Fibroblast of lung (primary cell): ENCODE results near the gene TFE3. TPM values are rescaled to one million over a fixed set of nuclear protein-coding genes. Genes with fewer than 3 reads are reported as not detected.

Experiments
- DNase-seq, 2 donors: peaks; one replicate each; pipeline versions ENCODE4 v3.0.0 to v3.0.0-alpha.2; 2010; ENCODE audit warnings: low read depth in 2 of 2
- H2AFZ ChIP-seq: 2 replicates; pipeline ENCODE4 v1.5.1; 2012; ENCODE audit warnings: low read length, control low read depth, inconsistent platforms
- H3K27ac ChIP-seq: 2 replicates; pipeline ENCODE4 v1.5.1; 2011; ENCODE audit warnings: low read length, control low read depth; ENCODE audit not compliant: insufficient read depth
- H3K27me3 ChIP-seq: 2 replicates; pipeline ENCODE4 v1.5.1; 2011; ENCODE audit warnings: mild to moderate bottlenecking, low read length; ENCODE audit not compliant: control insufficient read depth, insufficient read depth
- H3K36me3 ChIP-seq: 2 replicates; pipeline ENCODE4 v1.5.1; 2011; ENCODE audit warnings: low read length; ENCODE audit not compliant: control insufficient read depth, insufficient read depth
- H3K4me1 ChIP-seq: 2 replicates; pipeline ENCODE4 v1.5.1; 2011; ENCODE audit warnings: low read length; ENCODE audit not compliant: control insufficient read depth, insufficient read depth; ENCODE audit errors: extremely low read depth
- H3K4me2 ChIP-seq: 2 replicates; pipeline ENCODE4 v1.5.1; 2011; ENCODE audit warnings: low read length, control low read depth; ENCODE audit not compliant: insufficient read depth; ENCODE audit errors: extremely low read depth
- H3K4me3 ChIP-seq, 4 experiments: fragments of 200-600 bp in 1 of 4; sonication (generic) in 1 of 4; replicated peaks in 1 of 4; 2 replicates each; pipeline ENCODE4 v1.5.1; 2011 to 2016; ENCODE audit warnings: low read length in 4 of 4, low read depth in 3 of 4, mild to moderate bottlenecking in 3 of 4, control low read depth in 2 of 4, inconsistent platforms in 1 of 4, mixed read lengths in 1 of 4; ENCODE audit not compliant: insufficient read depth in 1 of 4; ENCODE audit errors: control extremely low read depth in 1 of 4
- H3K79me2 ChIP-seq: 2 replicates; pipeline ENCODE4 v1.5.1; 2012; ENCODE audit warnings: mild to moderate bottlenecking, low read length, inconsistent platforms; ENCODE audit not compliant: control insufficient read depth, insufficient read depth
- H3K9ac ChIP-seq: 2 replicates; pipeline ENCODE4 v1.5.1; 2011; ENCODE audit warnings: mild to moderate bottlenecking, low read length, control low read depth; ENCODE audit not compliant: insufficient read depth
- H3K9me3 ChIP-seq: 2 replicates; pipeline ENCODE4 v1.5.1; 2012; ENCODE audit warnings: low read depth, low read length; ENCODE audit not compliant: control insufficient read depth, insufficient read depth
- H4K20me1 ChIP-seq: 2 replicates; pipeline ENCODE4 v1.5.1; 2011; ENCODE audit warnings: low read length; ENCODE audit not compliant: control insufficient read depth, insufficient read depth; ENCODE audit errors: extremely low read depth
- CTCF ChIP-seq, 2 donors: IDR thresholded peaks in 1 of 2; conservative IDR thresholded peaks in 1 of 2; 1 replicate in 1 of 2; 2 replicates in 1 of 2; pipeline ENCODE4 v1.5.1; 2011 to 2012; ENCODE audit warnings: low read length in 2 of 2, control low read depth in 1 of 2, inconsistent platforms in 1 of 2, low read depth in 1 of 2, mild to moderate bottlenecking in 1 of 2
- EZH2 ChIP-seq: IDR thresholded peaks from 2 replicates; pipeline ENCODE4 v1.5.1; 2012; ENCODE audit warnings: low read length, control low read depth, mild to moderate bottlenecking; ENCODE audit errors: missing control alignments
- polyA plus RNA-seq, 2 donors: library from polyadenylated mRNA; depleted of rRNA in 1 of 2; stranded (reverse) in 1 of 2; unstranded in 1 of 2; fragments of >200 nt; gene quantifications; 2 replicates each; pipeline ENCODE4 v1.2.1, GENCODE V29; 2011 to 2012; ENCODE audit warnings: missing spikeins in 1 of 2
- total RNA-seq: library from RNA; depleted of rRNA; stranded (reverse); fragments of >200 nt; gene quantifications from 2 replicates; pipeline ENCODE4 v1.2.1, GENCODE V29; 2014

TFE3 gene
- total and polyA plus RNA-seq, 2 donors (not counting 1 experiment from before 2014, with no cell fraction given): 18.9 to 36.8 TPM

GRCh38 chrX:49059201-49059600, 16.0 kb upstream of the TFE3 start:
- H2AFZ ChIP-seq: no peak overlapping the region
- TF ChIP-seq CTCF (conservative IDR thresholded peaks at IDR 0.05 in 1 of 2, IDR thresholded peaks at IDR 0.05 in 1 of 2; ENCODE audit: low read depth in 1 of 2, low read length in 2 of 2) (no peak), EZH2 (no peak)
- no peak for DNase-seq
- H3K27ac ChIP-seq: no peak overlapping the region
- H3K9ac ChIP-seq: no peak overlapping the region
- no peak overlapping the region for H3K4me3 ChIP-seq
- no peaks in the 10 kb centered on the region for H3K27me3 ChIP-seq
- H3K79me2 ChIP-seq: no peaks in the 10 kb centered on the region
- no peaks in the 10 kb centered on the region for H3K36me3 ChIP-seq
- no peaks in the 10 kb centered on the region for H4K20me1 ChIP-seq
- no peaks in the 10 kb centered on the region for H3K4me1 ChIP-seq
- no peaks in the 10 kb centered on the region for H3K9me3 ChIP-seq
- no peak overlapping the region for H3K4me2 ChIP-seq

DNA sequence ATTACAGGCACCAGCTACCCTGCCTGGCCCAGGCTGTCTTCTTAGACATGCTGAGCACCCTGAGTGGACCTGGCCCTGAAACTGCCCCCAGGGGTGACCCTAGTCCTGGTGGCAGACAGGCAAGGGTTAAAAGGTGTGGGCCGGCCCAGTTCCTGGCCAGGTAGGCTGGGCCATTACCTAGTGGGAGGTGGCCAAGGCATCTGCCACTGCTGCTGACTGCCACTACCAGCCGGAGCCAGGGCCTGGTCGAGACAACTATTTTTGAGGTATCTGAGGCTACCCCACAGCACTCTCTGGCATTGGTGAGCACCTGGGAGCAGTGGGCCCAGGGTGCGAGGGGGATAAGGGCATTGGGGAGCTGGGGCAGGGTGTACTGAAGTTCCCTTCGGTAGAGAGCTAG, 15.6 kb upstream of the TFE3 start, which contains the start of gene CCDC120:
Gene CCDC120, plus strand, starts transcription at position 206 of the 400 bp plus-strand sequence. CDS start 3,043 bp downstream, outside the sequence.
- no peak within 1 kb of the TSS for H3K4me2 ChIP-seq
- TF ChIP-seq EZH2 (no peak), CTCF (conservative IDR thresholded peaks at IDR 0.05 in 1 of 2, IDR thresholded peaks at IDR 0.05 in 1 of 2; ENCODE audit: low read depth in 1 of 2, low read length in 2 of 2) (no peak)
- no peak within 1 kb of the TSS for H3K9ac ChIP-seq

GRCh38 chrX:49054073-49054762, 11.1 kb upstream of the TFE3 start:
- H3K9ac ChIP-seq: no peak overlapping the region
- H2AFZ ChIP-seq: no peak overlapping the region
- DNase-seq: no peak

More for the DNA sequence above, 15.6 kb upstream of the TFE3 start, which contains the start of gene CCDC120:
- Histone ChIP-seq H3K4me1 (no peaks in the 10 kb centered on the region), H2AFZ (no peak within 1 kb of the TSS), H4K20me1 (no peaks in the 10 kb centered on the region), H3K79me2 (no peaks in the 10 kb centered on the region), H3K4me3 (no peak within 1 kb of the TSS), H3K36me3 (no peaks in the 10 kb centered on the region), H3K9me3 (no peaks in the 10 kb centered on the region), H3K27ac (no peak within 1 kb of the TSS), H3K27me3 (no peaks in the 10 kb centered on the region)
- no peak for DNase-seq

More at GRCh38 chrX:49054073-49054762, 11.1 kb upstream of the TFE3 start:
- Histone ChIP-seq H3K79me2 (no peaks in the 10 kb centered on the region), H3K4me2 (peak overlapping the region; percentile 25), H3K27ac (no peak overlapping the region), H3K9me3 (no peaks in the 10 kb centered on the region), H3K36me3 (no peaks in the 10 kb centered on the region), H4K20me1 (no peaks in the 10 kb centered on the region), H3K27me3 (no peaks in the 10 kb centered on the region), H3K4me3 (peak overlapping the region in 2 of 4 experiments; percentile 58 to 61), H3K4me1 (no peaks in the 10 kb centered on the region)
- no peak for TF ChIP-seq EZH2
- TF ChIP-seq CTCF (conservative IDR thresholded peaks at IDR 0.05 in 1 of 2, IDR thresholded peaks at IDR 0.05 in 1 of 2; ENCODE audit: low read depth in 1 of 2, low read length in 2 of 2): no peak
